GM18508 (cell line): ENCODE results near the gene SLC43A1.
"Not testable (repeated sequence)": the region's sequence is repeated elsewhere in the genome, so short reads cannot be mapped to it uniquely, and the experiment has no call there.

ENCODE experiments used
- ATAC-seq: cut with Tn5 transposase; IDR thresholded peaks from one replicate; pipeline ENCODE4 v1.9.1; 2021; ENCODE audit warnings: moderate number of reproducible peaks; ENCODE audit not compliant: insufficient read depth, unreplicated experiment

The SLC43A1 gene

DNA sequence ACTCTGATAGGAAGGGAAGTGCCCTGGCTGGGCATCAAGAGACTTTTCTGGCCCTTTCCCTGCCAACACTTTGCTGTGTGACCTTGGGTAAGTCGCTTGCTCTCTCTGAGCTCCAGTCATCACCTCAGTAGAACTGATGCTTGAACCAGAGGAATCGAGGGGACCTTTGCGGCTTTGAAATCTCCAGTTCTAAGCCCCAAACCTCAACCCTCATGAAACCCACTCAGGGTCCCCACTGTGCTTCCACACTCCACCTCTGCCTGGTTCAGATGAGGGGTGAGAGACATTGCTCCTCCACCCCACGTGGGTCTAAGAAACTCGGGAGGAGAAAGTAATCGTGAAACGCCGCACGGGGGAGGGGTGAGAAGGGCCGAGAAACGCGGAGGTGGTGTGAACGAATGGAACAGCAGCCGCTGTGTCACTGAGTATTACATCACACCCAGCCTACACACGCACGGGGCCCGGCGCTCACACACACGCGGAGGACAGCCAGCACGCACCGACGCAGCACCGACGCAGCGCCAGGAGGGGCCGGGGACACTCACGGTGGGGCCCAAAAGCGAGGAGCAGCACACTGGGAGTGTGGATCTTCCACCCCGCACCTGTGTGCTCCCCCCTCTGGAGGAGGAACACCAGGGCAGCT, 50.8 kb downstream of the SLC43A1 start:
- ATAC-seq, result no peak

DNA sequence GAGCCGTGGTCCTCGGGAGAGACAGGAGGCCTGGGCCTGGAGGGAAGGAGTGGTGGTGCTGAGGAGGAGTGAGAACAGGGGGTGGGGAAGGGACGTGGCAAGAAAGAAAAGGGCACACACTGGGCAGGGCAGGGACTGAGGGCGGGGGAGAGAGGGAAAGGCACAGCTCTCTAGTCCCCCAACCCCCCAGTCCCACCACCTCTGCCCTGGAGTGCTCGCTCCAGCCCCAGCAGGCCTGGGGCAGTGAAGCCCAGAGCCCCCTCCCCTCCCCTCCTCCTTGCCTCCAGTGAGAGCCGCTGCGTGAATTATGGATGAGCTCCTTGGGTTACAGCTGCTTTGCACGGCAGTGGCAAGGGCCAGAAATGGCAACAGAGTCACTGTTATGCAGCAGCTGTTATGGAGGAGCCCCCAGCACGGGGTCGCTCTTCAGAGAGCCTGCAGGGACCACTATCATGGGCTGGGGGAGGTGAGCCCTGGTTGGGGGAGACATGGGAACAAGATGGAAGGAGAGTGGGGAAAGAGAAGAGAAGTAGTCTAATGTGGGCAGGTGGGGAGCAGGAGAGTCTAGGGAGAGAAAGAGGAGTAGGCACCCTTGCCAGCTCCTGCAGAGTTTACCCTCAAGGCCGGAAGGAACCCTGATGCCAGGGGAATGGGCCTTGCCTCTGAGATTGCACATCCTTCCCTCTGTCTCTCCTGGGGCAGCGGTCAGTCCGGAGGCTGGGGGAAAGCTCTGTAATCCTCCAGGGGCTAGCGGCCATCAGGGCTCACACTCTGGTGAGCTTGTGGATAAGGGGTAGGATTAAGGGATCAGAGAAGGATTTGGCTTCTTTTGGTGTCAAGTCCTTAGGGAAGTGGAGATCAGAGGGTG, 51.6 kb downstream of the SLC43A1 start:
- ATAC-seq, result no peak

DNA sequence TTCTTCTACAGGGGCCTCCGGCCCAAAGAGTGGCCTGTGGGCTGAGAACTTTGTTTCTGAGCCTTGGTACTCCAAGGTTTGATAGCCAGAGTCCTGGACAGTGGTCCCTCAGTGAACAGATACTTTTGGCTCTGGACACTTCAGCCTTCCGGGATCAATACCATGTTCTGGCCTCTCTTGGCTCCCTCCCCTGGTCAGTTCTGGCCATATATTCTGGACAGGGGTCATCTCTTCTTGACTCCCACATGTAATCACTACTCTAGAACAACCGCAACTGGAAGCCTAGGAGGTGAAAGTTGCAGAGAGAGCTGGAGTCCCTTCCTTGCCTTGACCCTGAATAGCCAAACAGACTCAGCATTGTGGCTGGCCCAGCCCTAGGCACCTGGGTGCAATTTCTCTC, 52.9 kb downstream of the SLC43A1 start:
- no peak for ATAC-seq

DNA sequence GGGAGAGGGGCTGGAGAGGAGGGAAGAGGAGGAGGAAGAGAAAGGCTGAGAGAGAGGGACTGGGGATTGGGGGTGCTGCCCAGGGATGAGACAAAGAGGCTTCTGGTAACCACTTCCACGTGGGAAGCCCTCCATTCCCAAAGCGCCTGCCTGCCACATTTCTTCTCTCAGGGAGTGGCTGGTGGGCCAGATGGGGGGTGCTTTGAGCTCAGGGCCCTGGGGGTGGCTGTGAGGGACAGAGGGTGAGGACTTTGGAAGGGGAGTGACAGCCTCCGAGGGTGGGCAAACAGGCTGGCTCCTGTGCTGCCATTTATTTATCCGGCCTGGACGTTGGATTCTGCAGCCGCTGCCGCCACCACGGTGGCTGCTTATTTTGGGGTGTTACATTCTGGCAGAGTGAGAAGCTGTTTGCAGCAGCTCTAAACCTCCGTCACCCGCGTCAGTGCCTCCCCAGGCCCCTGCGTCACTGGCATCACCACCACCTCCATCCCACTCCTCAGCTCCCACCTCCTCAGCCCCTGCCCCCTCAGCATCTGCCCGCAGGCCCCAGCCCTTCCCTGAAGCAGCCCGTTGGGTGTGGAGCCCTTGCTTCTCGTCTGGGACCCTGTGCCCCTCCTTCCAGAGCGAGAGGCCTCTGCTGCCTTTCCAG, 53.5 kb downstream of the SLC43A1 start:
- ATAC-seq, result no peak

DNA sequence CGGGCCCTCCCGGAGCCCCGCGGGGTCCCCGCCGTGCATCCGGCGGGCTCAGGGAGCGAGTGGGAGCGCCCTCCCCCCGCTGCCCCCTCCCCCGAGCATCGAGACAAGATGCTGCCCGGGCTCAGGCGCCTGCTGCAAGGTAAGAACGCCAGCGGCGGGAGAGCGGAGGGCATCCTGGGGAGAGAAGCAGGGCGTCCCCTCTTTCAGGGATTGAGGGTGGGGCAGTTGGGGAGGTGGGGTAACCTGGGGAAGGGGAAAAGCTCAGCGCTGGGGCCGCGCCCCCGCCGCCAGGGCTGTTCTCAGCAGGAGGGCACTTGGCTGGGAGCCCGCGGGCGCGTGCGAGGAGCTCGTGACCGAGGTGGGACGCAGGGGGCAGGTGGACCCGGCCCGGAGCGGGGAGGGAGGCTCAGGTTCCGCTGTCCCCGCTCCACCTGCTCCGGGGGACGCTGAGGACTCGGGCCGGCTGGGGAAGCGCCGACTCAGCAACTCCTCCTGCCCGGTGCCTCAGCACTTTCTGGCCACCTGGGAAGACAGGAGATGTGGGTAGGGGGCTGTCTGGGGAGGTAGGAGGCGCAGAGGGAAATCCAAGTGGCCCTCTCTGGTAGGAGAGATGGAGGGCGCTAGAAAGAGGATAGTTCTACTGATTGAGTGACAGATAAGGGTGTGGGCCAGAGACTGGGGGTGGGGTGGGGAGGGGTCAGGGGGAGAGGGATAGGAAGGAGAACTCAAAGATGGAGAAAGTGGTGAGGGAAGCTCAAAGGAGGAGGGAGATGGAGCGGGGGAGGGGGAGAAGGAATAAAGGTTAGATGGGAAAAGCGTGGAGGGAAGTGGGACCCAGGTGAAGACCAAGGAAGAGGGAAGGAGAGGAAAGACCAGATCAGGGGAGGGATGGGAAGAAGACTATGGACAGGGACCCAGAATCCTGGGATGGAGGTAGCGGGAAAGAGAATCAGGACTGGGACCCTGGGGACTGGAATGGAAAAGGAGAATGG, 54.4 kb downstream of the SLC43A1 start:
- ATAC-seq, result no peak

DNA sequence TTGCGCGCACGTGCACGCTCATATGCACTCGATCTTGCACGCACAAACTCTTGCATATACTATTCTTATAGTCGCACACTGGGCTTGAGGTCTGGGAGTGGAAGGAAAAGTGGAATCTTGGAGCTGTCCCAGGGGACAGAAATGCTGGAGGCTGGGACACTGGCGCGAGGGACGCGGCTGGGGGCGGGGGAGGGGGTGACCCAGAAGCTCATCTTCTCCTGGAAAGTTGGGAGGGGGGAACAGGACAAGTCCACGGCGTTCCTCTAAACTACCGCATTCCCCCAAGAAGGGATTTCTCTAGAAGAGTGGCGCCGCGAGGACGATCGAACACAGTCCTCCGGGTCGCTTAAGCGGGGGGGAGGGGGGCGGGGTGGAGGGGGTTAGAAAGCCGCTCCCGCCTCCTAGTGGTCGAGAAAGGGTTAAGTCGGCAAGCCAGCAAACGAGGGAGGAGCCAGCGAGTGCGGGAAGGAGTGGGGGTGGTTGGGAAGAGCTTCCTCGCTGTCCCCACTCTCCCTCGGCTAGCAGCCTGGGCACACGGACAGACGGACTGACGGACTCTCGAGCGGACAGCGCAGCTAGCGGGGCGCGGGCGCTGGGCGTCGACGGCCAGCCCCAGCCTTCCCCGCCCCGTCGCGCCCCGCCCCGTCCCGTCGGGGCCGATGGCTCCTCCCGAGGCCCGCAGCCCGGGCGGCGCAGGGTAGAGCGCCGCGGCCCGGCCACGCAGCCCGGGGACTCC, 55.3 kb downstream of the SLC43A1 start, which contains the start of gene RTN4RL2:
TSS of gene RTN4RL2 (plus strand) at position 507 of the 736 bp plus-strand sequence. CDS start 338 bp downstream, outside the sequence.
- ATAC-seq, result no peak

DNA sequence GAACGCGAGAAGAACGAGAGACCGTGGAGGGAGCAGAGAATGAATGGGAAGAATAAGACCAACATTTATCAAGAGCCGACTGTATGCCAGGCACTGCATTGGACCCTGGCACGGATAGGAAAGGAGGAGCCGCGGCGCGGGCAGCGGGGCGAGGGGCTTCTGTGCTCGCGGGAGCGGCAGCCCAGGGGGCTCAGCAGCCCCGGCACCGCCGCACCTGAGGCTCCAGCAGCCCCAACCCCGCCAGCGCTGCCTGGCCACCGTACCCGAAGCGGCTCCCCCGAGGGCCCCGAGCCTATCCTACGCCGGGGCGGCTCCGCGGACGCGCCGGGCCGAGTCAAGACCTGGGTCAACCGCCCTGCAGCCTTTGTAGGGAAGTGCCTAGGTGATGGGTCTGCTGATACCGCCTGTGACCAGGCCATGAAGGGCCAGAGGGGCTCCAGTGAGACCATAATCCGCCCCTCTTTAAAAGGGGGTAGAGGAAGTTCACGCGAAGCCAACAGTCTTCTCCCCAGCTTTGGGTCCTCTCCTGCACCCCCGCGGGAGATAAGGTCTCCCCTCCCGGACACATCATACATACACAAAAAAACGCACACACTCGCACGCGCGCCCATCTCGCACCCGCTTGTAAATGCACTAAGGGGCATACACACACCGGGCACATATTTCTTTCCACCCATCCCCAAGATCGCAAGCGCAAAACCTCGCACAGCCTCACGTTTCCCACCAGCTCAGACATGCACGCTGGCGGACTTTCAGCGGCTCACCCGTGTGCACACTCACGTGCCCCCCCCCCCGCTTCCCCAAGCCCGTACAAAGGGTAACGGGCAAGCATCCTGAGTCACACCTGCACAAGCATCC, 56.1 kb downstream of the SLC43A1 start:
- no peak for ATAC-seq

DNA sequence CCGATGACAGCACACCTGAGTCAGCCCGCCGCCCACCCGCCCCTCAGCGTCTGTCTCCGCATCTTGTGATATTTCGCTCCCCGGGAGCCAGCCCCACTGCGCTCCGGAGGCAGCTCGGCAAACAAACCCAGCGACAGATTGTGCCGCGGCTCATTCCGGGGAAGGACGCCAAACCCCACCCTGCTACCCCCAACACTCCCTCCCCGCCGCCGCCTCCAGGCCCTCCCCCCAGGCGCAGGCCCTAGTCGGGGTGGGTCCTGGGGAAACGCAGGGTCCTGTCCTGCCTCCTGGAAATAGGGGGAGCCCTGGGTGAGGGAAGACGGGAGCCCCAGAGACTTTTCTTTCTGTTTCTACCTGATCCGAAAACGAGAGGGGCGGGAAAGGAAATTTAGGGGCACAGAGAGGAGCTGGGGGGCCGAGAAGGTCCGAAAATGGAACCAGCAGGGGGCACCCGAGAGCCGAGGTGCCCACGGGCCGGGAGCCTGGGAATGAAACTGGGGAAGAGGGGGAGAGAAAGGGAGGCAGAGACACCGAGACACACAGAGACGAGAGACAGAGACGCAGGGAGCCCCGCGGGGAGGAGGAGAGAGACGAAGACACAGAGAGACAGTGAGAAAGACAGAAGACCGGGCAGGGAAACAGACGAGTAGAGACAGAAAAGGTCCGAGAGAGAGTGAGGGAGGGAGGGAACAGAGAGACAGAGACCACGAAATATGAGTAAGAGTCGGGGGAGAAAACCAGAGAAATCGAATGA, 56.9 kb downstream of the SLC43A1 start:
- no peak for ATAC-seq

DNA sequence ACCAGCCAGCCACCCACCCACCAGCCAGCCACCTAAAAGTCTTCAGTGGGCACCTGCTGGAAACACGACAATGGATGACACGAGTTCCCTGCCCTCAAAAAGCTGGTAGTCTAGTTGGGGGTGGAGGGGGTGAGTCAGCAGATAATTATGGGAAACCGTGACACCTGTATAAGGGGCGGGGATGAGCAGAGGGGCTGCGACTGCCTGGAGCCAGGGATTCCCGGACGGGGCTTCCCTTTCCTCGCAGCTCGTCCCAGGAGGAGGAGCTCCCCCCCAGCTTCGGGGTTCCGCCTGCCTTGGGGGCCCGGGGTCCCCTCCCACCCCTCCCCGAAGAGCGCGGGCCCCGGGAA, 57.5 kb downstream of the SLC43A1 start:
- ATAC-seq, result no peak

DNA sequence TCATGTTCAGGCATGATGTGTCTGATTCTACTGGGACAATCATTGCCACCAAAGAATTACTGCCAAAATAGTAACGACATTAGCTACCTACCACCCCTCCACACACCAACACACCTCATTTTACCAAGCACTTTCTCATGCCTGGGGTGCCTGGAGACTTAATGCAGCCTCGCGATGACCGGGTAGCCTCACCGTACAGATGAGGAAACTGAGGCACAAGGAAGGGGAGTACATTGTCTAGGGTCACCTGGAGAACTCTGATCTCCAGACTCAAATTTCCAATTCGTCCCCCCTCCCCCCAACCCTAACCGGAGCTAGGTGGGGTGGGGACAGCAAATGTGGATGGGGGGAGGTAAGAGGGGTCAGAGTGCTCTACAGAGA, 57.9 kb downstream of the SLC43A1 start:
- no peak for ATAC-seq

DNA sequence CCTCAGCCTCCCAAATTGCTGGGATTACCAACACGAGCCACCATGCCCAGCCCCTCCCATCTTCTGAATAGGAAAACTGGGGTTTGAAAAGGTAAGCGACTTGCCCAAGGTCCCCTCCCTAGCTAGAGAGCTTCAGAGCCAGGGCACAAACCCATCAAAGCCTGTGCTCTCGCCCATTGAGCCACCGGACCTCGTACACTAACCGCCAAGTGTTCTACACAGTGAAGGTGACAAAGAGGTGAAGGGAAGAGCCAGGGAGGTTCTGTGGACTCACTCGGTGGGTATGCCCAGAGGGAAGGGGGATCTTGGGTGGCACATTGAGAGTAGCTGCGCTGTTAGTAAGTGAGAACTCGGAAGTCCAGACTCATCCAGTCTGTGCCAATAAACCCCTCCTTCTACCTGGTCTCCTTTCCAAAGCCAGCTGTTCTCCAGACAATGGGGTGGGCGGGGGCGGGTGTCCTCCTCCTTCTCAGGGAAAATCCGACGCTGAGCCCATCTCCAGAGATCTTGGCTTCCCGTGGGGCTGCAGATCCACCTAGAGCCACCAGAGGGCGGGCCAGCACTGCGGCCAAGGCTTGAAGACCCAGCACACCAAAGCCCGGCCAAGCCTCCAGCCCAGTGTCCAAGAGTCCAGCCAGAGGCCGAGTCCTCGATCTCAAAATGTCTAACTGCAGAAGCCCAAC, 58.4 kb downstream of the SLC43A1 start:
- no peak for ATAC-seq

DNA sequence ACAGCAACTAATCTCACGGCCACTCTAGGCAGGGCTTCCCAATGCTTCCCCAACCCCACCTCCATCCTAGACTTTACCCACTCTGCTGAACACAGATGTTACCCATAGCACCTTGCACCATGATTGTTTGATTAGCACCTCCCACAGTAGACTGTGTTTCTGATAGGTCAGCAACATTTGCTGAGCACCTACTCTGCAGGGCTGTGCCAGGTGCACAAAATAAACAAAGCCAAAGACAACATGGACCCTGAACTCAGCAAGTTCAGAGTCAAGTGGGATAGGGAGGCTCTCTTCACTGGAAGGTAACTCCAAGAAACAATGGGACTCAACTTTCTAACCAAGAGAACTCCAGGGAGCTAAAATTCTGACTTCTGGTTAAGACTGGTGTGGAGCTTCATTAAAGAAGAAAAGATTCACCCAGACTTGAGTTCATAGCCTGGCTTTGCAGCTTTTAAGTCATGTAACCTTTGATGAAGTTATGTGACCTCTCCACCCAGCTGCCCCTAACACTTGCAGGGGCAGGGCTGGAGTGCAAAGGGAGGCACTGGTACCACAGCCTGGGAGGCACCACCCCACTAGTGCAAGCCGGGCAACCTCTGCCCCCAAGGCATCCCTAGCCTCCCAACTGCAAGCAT, 61.8 kb downstream of the SLC43A1 start:
- ATAC-seq, result no peak

DNA sequence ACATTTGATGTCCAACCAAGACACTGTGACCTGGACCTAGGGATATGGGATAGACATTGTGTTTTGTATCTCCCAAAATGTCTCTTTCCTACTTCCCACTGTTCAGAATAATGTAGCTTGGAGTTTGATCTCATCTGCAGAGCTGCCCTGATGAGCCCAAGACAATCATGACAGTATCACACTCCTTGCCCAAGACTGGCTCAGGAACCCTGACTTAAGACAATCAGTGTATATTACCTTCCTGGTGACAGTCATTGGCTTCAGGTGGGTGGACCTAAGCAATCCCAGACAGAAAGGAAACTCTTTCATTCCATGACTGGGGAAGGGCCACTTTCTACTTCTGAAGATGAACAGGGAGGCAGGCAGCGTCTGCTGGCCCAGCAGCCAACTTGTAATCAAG, 69.4 kb downstream of the SLC43A1 start:
- ATAC-seq, result no peak

DNA sequence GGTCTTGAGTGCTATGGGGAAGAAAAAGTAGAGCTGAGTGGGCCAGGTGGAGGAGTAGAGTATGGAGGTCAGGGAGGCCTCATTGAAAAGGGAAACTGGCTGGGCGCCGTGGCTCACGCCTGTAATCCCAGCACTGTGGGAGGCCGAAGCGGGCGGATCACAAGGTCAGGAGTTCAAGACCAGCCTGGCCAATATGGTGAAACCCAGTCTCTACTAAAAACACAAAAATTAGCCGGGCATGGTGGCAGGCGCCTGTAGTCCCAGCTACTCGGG, 70.4 kb downstream of the SLC43A1 start:
- not testable (repeated sequence) for ATAC-seq

DNA sequence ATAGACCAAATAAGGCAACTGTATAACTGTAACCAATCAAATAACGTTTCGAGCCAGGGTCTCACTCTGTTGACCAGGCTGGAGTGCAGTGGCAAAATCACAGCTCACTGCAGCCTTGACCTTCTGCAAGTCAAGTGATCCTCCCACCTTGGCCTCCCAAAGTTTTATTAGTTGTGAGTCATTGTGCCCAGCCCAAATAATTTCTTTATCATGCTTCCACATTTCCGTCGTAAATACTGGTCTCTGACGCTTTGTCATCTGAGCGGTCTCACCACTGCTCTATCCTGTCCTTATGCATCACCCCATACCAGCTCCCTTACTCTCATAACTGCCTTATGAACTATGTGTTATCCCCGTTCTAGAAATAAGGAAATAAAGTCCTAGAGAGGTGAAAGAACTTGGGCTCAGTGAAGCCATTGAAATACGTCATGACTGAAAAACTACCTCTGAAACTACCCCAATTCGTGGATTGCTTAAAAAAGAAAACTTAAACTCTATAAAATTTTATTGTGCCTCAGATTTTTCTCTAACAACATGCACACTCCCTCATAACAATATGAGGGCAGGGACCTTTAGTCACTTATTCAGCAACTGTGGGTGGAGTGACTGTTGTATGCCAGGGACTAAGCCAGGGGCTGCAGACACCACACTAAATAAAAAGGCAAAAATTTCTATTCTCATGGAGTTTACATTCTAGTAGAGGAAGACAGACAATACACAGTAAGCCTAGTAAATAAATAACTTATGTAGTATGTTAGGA, 71.0 kb downstream of the SLC43A1 start:
- ATAC-seq, result no peak

DNA sequence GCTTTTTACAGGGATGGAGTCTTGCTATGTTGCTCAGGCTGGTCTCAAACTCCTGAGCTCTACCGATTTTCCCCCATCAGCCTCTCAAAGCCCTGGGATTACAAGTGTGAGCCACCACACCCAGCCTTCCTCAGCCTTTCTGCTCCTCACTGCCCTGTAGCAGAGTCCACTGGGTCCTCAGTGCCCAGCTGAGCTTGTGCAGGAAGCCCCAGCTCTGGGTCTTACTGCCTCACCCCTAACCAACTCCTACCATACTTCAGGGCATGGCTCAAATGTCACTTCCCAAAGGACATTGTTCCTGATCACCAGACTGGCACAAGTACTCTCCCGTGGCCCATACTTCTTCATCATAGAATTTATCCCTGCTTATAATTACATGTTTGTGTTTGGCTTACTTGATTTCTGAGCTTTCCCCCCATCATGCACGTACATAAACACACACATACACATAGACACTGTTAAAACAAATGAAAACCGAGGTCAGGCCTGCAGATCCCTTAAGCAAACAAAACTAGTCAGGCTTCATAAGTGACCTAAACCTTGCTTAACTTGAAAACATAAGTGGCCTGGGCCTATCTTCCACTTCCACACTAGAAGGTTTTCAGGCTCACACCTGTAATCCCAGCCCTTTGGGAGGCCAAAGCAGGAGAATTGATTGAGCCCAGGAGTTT, 74.6 kb downstream of the SLC43A1 start:
- ATAC-seq, result no peak
